NB4 (cell line): ENCODE data around the gene NELFCD.

Experiments used
- CTCF ChIP-seq: IDR thresholded peaks from one replicate; pipeline ENCODE4 v1.5.1; 2012; ENCODE audit warnings: low read depth, low read length
- MAX ChIP-seq: IDR thresholded peaks from 2 replicates; pipeline ENCODE4 v1.6.1; 2011; ENCODE audit warnings: low read depth, low read length
- POLR2A ChIP-seq: IDR thresholded peaks from 2 replicates; pipeline ENCODE4 v1.6.1; 2011; ENCODE audit warnings: mild to moderate bottlenecking; ENCODE audit not compliant: insufficient read length; ENCODE audit errors: extremely low read depth

DNA sequence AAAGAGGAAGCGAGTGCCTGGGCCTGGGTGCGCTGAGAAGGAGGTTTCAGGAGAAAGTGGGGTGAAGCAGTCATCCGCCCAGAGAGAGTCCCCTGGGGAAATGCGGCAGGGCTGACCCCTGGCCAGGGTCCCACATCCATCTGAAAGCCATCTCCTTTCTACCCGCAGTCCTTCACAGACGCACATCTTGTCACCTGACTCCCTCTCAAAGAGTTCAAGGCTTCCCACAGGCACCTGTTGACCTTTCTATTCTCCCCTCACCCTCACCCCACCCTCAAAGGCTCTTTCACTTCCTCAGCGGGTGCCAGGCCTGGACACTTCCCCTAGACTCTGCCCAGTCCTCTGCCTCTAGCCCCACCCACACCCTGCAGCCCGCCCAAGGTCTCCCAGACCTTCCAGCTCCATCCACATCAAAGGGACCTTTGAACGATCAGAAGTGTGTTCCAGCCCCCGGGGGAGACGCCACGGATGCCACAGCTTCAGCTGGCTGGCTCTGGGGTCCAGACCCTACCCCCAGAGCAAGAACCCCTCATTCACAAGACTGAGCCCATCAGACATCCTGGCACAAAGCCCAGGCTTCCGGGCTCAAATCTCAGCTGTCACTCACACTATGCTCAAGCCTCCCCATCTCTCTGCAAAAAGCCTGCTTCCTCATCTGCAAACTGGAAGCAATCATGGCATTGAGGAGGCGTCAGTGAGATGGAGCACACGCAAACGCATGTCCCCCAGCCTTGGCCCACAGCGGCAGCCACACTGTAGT, 23.9 kb downstream of the NELFCD start:
- TF ChIP-seq POLR2A: no peak
- no peak for TF ChIP-seq CTCF
- no peak for TF ChIP-seq MAX
